HepG2 (cell line): ENCODE data around the gene CCDC116. TPM values are rescaled to one million over a fixed set of nuclear protein-coding genes. Genes with fewer than 3 reads are reported as not detected.

Experiments
- FOXM1 ChIP-seq: sonication (generic); formaldehyde crosslinking; IDR thresholded peaks from 2 replicates; pipeline ENCODE4 v1.5.0; 2020; ENCODE audit warnings: missing genetic modification reagents
- GABPB1 ChIP-seq: IDR thresholded peaks from 2 replicates; pipeline ENCODE4 v1.6.1; 2016; ENCODE audit warnings: mild to moderate bottlenecking, missing genetic modification reagents, moderate library complexity, missing compliant biosample characterization
- MBNL3 ChIP-seq: fragments of 250-450 bp; sonication (Bioruptor Pico); conservative IDR thresholded peaks from 2 replicates; pipeline ENCODE4 v1.8.0; 2022; ENCODE audit warnings: mild to moderate bottlenecking, inconsistent platforms
- SOX13 ChIP-seq, 3 experiments: fragments of 450-650 bp in 1 of 3; sonication (generic) in 1 of 3; formaldehyde crosslinking in 1 of 3; IDR thresholded peaks in 2 of 3; conservative IDR thresholded peaks in 1 of 3; 2 replicates each; pipeline versions ENCODE4 v1.5.0 to v1.6.1; 2016 to 2020; ENCODE audit warnings: antibody characterized with exemption in 1 of 3, mild to moderate bottlenecking in 1 of 3, missing compliant biosample characterization in 1 of 3, missing genetic modification reagents in 1 of 3, moderate library complexity in 1 of 3
- ZNF761 ChIP-seq: sonication (generic); formaldehyde crosslinking; conservative IDR thresholded peaks from 2 replicates; pipeline ENCODE4 v1.4.0; 2020; ENCODE audit warnings: mild to moderate bottlenecking, missing genetic modification reagents
- polyA plus RNA-seq, 8 experiments: library from polyadenylated mRNA; depleted of rRNA in 3 of 8; stranded (reverse) in 7 of 8; unstranded in 1 of 8; fragments of >200 nt; fragmentation: Illumina TruSeq in 4 of 8; extraction: Trizol in 4 of 8; gene quantifications; 2 replicates each; pipeline versions ENCODE4 v1.2.1 to v1.2.3, GENCODE V29; 2011 to 2016; ENCODE audit warnings: low read depth in 4 of 8, missing spikeins in 1 of 8, mixed read lengths in 1 of 8; ENCODE audit not compliant: insufficient read depth in 1 of 8
- total RNA-seq, 5 experiments: library from RNA; depleted of rRNA; stranded (reverse); fragments of >200 nt; fragmentation: Illumina TruSeq; extraction: Trizol; gene quantifications; 2 replicates each; pipeline ENCODE4 v1.2.3, GENCODE V29; 2016; ENCODE audit warnings: low read depth in 1 of 5
- TF ChIP-seq, protein P1 (sequence below): sonication (generic); formaldehyde crosslinking; IDR thresholded peaks from 2 replicates; pipeline ENCODE4 v1.4.0; 2020; ENCODE audit warnings: missing genetic modification reagents; ENCODE audit errors: not compliant biosample characterization
- TF ChIP-seq, protein P2 (sequence below): sonication (generic); formaldehyde crosslinking; IDR thresholded peaks from 2 replicates; pipeline ENCODE4 v1.5.1; 2020; ENCODE audit warnings: mild to moderate bottlenecking, moderate library complexity, missing genetic modification reagents
- TF ChIP-seq, protein P3 (sequence below): IDR thresholded peaks from 2 replicates; pipeline ENCODE4 v1.6.1; 2012; ENCODE audit warnings: inconsistent platforms
- TF ChIP-seq, protein P4 (sequence below): sonication (generic); formaldehyde crosslinking; IDR thresholded peaks from 2 replicates; pipeline ENCODE4 v1.5.0; 2020; ENCODE audit warnings: mild to moderate bottlenecking, missing genetic modification reagents

The CCDC116 gene
- total and polyA plus RNA-seq, 2 of the 13 experiments (the other 11 are each of a cell fraction or from before 2014, with no cell fraction given): 0.15 to 0.33 TPM

DNA sequence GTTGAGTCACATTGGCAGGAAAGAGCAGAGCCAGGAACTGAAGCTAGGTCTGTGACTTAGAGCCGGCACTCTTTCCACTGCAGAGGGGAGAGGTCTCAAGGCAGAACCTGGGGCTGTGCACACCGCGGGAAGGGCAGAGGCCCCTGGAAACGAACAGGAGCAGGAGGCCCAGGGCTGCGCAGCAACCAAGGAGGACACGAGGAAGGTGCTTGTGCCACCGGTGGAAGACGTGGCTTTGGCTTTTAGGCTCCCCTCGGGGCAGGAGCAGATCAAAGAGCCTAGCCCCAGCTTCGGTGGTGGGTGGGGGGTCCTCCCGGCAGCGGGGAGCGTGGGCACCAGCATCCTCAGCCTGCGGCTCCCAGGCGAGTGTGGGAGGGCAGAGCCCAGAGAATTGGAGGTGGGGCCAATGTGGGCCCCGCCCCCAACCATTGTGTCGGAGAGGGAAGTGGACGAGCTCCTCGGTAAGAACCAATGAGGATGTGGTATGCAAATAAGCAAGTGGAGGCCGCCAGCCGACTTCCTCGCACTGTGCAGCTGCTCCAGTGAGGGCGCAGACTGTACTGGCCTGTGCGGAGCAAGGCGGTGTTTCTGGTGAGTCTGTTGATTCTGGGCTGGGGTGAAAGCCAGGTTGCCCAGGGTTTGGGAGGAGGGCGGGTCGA is at the start of gene CCDC116 (continued):
- TF ChIP-seq, protein P1, sequence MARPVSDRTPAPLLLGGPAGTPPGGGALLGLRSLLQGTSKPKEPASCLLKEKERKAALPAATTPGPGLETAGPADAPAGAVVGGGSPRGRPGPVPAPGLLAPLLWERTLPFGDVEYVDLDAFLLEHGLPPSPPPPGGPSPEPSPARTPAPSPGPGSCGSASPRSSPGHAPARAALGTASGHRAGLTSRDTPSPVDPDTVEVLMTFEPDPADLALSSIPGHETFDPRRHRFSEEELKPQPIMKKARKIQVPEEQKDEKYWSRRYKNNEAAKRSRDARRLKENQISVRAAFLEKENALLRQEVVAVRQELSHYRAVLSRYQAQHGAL (CRISPR knock-in tag): no peak
- TF ChIP-seq, protein P2, sequence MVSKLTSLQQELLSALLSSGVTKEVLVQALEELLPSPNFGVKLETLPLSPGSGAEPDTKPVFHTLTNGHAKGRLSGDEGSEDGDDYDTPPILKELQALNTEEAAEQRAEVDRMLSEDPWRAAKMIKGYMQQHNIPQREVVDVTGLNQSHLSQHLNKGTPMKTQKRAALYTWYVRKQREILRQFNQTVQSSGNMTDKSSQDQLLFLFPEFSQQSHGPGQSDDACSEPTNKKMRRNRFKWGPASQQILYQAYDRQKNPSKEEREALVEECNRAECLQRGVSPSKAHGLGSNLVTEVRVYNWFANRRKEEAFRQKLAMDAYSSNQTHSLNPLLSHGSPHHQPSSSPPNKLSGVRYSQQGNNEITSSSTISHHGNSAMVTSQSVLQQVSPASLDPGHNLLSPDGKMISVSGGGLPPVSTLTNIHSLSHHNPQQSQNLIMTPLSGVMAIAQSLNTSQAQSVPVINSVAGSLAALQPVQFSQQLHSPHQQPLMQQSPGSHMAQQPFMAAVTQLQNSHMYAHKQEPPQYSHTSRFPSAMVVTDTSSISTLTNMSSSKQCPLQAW (CRISPR knock-in tag): no peak
- TF ChIP-seq, protein P3, sequence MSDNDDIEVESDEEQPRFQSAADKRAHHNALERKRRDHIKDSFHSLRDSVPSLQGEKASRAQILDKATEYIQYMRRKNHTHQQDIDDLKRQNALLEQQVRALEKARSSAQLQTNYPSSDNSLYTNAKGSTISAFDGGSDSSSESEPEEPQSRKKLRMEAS: no peak
- TF ChIP-seq SOX13 (IDR thresholded peaks at IDR 0.05): no peak
- peak in 1 of 2 experiments; percentile 59; a peak in 2 of 4 replicates for TF ChIP-seq SOX13 (CRISPR knock-in tag; conservative IDR thresholded peaks at IDR 0.05 in 1 of 2, IDR thresholded peaks at IDR 0.05 in 1 of 2)
- no peak for TF ChIP-seq FOXM1 (CRISPR knock-in tag)
- TF ChIP-seq MBNL3 (CRISPR knock-in tag): no peak
- no peak for TF ChIP-seq ZNF761 (CRISPR knock-in tag)
- peak; percentile 30; the same call in 1 of the 2 replicates for TF ChIP-seq GABPB1 (CRISPR knock-in tag)
- TF ChIP-seq, protein P4, sequence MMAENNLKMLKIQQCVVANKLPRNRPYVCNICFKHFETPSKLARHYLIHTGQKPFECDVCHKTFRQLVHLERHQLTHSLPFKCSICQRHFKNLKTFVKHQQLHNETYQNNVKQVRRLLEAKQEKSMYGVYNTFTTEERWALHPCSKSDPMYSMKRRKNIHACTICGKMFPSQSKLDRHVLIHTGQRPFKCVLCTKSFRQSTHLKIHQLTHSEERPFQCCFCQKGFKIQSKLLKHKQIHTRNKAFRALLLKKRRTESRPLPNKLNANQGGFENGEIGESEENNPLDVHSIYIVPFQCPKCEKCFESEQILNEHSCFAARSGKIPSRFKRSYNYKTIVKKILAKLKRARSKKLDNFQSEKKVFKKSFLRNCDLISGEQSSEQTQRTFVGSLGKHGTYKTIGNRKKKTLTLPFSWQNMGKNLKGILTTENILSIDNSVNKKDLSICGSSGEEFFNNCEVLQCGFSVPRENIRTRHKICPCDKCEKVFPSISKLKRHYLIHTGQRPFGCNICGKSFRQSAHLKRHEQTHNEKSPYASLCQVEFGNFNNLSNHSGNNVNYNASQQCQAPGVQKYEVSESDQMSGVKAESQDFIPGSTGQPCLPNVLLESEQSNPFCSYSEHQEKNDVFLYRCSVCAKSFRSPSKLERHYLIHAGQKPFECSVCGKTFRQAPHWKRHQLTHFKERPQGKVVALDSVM (CRISPR knock-in tag): no peak
